Measurements from ENCODE around the gene MSL1. TPM values are rescaled to one million over a fixed set of nuclear protein-coding genes. Genes with fewer than 3 reads are reported as not detected.

Gene MSL1
- total RNA-seq, 1 experiment from 2014 or later, result 49.4 TPM

DNA sequence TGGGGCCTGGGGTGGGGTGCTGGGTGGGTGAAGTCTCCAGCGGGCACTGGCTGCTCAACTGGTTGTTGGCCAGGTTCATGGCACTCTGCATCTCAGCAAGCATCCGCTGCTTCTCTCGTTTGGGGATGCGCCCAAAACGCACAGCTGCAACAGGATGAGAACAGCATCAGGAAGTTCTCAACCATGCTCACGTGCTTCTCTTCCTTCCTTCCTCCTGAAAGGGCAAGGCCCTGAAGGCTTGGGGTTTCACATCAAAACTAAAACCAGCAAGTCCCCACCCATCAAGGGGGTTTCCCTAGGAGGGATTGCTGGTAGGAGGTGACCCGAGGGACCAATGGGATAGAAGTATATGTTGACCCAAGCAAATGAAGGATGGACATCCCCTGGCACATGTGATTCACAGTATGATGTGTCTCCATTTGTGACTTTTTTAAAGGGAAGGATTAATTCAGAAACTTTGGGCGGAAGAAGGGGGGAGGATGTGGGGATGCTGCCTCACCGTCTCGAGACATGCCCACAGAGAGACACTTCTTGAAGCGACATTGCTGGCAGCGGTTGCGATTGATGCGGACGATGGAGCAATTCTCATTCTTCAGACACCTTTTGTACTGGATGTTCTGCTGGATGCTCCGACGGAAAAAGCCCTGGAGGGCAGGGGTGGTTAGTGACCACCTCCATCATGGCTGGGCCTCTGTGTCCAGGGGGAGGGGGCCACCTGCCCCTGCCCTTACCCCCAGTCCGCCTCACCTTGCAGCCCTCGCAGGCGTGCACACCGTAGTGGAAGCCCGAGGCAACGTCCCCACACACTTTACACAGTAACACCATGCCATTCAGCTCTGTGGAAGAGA is 25.6 kb upstream of the MSL1 start:
- peaks cover 20% of the 10 kb centered on the region for H3K4me1 ChIP-seq (replicated peaks)
- no peak overlapping the region for H3K4me3 ChIP-seq
- peaks cover 60% of the 10 kb centered on the region for H3K36me3 ChIP-seq
- DNase-seq (ENCODE audit: low read depth in 1 of 2, low spot score in 2 of 2), result no peak
- no peaks in the 10 kb centered on the region for H3K27me3 ChIP-seq (replicated peaks)
- no peak overlapping the region for H3K27ac ChIP-seq
- no peaks in the 10 kb centered on the region for H3K9me3 ChIP-seq (replicated peaks)

DNA sequence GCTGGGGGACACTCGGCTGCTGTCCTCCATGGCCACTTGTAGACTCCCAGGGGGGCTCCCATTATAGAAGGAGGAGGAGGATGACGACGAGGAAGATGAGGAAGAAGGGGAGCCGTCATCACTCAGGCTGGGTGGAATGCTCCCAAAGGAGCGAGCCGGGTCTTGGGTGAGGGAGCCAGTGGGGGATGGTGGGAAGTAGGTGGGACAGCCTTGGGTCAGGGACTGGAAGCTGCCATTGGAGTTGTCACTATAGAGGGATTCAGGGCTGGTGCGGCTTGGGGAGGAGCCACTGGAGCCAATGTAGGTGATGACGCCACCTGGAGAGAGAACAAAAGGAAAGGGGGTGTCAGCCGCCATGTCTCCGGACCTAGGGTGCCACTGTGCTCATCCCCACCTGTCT is 24.7 kb upstream of the MSL1 start:
- H3K27me3 ChIP-seq (replicated peaks), result no peaks in the 10 kb centered on the region
- H3K36me3 ChIP-seq, result peaks cover 56% of the 10 kb centered on the region
- H3K4me1 ChIP-seq (replicated peaks), result peaks cover 29% of the 10 kb centered on the region
- no peak overlapping the region for H3K27ac ChIP-seq
- no peaks in the 10 kb centered on the region for H3K9me3 ChIP-seq (replicated peaks)
- no peak for DNase-seq (ENCODE audit: low read depth in 1 of 2, low spot score in 2 of 2)
- no peak overlapping the region for H3K4me3 ChIP-seq

DNA sequence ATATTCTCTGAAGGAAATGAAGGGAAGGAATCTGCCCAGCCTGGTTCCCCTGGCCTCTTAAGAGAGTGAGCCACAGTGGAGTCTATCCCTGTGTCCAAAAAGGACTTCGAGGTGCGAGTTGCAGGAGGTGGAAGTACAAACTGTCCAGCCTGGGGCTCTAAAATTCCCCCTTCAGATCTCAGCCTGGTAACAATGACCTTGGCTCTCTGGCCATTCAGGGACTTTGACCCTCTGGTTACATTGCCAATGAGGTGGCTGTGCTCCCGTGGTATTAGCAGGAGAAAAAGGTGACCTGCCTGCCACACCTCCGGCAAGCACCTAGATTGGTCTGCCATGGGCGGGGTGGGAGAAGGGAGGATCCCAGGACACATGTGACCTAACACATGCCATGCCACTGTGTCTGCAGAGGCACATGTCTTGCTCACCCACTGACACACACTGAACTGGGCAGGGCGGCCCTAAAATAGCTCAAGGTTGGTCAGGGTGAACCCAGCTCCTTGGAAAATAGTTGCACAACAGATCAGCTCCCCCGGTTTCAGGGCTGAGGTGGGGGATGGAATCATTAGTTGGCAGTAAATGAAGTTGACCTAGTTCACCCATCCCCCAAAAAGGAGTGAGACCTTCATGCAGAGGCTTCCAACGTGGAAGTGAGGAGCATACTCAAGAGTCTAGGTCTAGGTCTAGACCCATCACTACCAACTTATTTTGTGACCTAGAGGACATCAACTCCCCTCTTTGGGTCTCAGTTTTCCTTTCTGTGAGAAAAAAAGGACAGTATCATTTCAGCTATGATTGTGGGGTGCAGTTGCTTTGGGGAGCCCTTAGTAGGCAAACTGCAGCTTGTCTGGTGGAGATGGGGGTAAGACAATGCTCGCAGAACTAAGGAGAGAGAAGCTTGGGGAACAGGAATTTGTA is 23.6 kb upstream of the MSL1 start:
- peaks cover 54% of the 10 kb centered on the region for H3K36me3 ChIP-seq
- no peaks in the 10 kb centered on the region for H3K27me3 ChIP-seq (replicated peaks)
- peaks cover 29% of the 10 kb centered on the region for H3K4me1 ChIP-seq (replicated peaks)
- no peak for DNase-seq (ENCODE audit: low read depth in 1 of 2, low spot score in 2 of 2)
- H3K27ac ChIP-seq, result peak overlapping the region; percentile 80
- H3K9me3 ChIP-seq (replicated peaks), result no peaks in the 10 kb centered on the region
- H3K4me3 ChIP-seq, result peak overlapping the region; percentile 18

DNA sequence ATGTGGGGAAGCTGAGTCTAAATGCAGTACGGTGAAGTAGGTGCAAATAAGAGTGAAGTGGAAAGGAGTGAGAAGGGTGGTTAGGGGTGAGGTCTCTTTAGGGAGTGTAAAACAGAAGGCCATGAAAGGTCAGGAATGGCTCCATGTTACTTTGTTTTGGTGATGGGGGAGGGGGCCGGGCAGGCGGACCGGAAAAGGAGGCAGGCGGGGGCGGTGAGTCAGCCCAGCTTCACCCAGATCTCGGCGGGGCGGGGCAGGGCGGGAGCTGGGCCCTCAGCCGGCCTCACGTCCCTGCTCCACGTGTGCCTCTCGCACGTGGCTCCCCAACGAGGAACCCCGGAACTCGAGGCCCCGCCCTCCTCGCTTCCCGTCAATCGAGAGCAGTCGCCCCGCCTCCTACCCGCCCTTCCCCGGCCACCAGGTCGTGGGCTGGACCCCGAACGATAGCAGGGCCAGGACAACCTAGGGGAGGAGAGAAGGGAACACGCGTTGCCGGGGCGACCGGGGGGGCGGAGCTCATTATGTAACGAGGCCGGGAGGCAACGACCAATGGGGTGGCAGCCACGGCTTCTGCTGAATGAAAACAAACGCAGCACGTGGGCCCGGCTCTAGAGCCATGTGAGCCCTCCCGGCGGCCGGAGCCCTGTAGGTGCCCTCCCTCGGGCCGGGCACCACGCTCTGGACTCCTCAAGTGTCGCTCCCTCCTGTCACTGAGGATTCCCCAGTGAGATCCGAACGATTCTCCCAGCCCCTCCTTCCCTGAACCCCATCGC is 22.7 kb upstream of the MSL1 start:
- Histone ChIP-seq H3K27me3 (replicated peaks) (no peaks in the 10 kb centered on the region), H3K9me3 (replicated peaks) (no peaks in the 10 kb centered on the region), H3K36me3 (peaks cover 45% of the 10 kb centered on the region), H3K4me1 (replicated peaks) (peaks cover 29% of the 10 kb centered on the region), H3K27ac (peak overlapping the region; percentile 80), H3K4me3 (peak overlapping the region; percentile 50)
- peak; percentile 100 for DNase-seq (ENCODE audit: low read depth in 1 of 2, low spot score in 2 of 2)

DNA sequence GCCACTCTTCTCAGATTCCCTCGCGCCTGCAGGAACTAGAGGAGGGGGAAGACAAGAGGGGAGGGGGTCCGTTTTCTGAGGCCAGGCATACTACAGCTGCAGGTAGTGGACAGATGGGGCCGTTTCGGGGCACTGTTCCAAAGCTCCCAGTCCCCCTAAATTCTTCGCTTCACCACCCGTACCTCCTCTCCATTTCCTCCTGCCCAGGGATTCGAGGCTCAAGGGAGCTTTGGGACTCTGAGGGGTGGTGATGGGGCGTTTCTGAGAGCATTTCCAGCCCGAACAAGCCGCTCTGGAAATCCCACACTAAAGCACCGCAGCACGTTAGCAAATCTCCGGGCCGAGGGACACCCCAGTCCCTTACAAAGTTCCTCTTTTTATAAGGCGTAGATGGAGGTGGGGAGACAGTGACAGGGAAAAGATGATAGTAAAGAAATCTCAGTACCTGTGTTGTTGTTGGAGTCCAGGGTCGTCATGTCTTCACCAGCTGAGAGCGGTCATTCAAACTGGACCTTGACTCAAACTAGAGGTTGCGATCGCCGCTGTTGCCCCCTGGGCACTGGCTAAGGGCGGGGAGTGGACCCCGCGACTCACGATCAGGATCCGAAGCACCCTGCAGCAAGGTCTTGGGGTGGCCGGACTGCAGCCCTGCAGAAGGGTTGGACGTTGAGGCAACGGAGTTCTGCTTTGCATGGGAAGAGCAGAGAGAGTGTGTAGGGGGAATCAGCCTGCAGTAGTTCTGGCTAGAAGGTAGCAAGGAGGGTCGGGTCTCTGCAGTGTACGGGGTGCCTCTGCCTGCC is 22.0 kb upstream of the MSL1 start:
- peak overlapping the region; percentile 50 for H3K4me3 ChIP-seq
- no peaks in the 10 kb centered on the region for H3K9me3 ChIP-seq (replicated peaks)
- DNase-seq (ENCODE audit: low read depth in 1 of 2, low spot score in 2 of 2), result no peak
- peak overlapping the region; percentile 80 for H3K27ac ChIP-seq
- H3K4me1 ChIP-seq (replicated peaks), result peaks cover 29% of the 10 kb centered on the region
- H3K27me3 ChIP-seq (replicated peaks), result no peaks in the 10 kb centered on the region
- peaks cover 37% of the 10 kb centered on the region for H3K36me3 ChIP-seq

DNA sequence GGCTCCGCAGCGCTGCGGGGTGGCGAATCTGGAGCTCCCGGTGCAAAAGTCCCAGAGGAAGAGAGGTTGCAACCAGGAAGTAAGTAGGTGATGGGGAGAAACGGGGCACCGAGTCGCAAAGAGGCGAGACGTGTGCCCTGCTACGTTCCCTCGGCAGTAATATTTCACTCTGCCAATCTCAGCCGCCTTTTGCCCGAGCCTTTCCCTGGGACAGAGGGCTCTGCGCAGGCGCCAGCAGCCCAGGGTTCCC is 21.4 kb upstream of the MSL1 start, which contains the start of gene NR1D1:
TSS of gene NR1D1 (minus strand) at position 171 of the 250 bp plus-strand sequence. CDS start 495 bp downstream, outside the sequence.
- no peak for DNase-seq (ENCODE audit: low read depth in 1 of 2, low spot score in 2 of 2)
- H3K27me3 ChIP-seq (replicated peaks), result no peaks in the 10 kb centered on the region
- no peaks in the 10 kb centered on the region for H3K9me3 ChIP-seq (replicated peaks)
- H3K4me1 ChIP-seq (replicated peaks), result peaks cover 29% of the 10 kb centered on the region
- H3K4me3 ChIP-seq, result peak within 1 kb of the TSS; percentile 50
- H3K27ac ChIP-seq, result peak within 1 kb of the TSS; percentile 80
- H3K36me3 ChIP-seq, result peaks cover 32% of the 10 kb centered on the region

DNA sequence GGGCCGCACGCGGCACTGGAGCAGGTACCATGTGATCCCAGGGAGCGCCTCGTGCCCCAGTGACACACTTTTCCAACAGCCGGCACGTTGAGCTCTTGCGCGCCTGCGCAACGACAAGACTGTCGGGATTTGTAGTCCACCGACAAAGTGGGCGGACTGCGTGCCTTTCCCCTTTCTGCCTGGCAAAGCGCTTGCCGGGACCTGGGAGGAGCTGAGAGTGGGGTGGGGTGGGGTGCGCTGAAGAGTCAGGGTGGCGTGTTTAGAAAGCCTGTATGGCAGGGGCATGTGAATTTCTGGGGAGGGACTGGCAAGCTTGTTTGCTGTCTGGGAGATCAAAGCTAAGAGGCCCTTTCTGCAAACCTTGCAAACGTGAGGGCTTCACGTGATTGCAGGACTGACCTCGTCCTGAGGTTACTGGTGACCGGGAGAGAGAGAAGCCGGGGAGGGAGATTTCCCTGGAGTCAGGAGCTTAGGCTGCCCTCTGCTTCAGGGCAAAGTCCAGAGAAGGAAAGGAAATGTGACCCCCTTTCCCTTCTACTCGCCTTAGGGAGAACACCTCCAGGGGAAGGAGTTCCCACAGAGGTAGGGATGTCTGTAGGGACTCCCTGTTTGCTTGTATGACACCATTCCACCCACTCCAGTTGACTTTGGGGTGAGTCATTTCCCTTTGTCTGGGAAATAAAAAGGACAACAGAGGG is 21.0 kb upstream of the MSL1 start:
- peak overlapping the region; percentile 80 for H3K27ac ChIP-seq
- peaks cover 29% of the 10 kb centered on the region for H3K36me3 ChIP-seq
- peak overlapping the region; percentile 50 for H3K4me3 ChIP-seq
- H3K9me3 ChIP-seq (replicated peaks), result no peaks in the 10 kb centered on the region
- peak; percentile 95 to 98 for DNase-seq (ENCODE audit: low read depth in 1 of 2, low spot score in 2 of 2)
- H3K4me1 ChIP-seq (replicated peaks), result peaks cover 29% of the 10 kb centered on the region
- H3K27me3 ChIP-seq (replicated peaks), result no peaks in the 10 kb centered on the region

DNA sequence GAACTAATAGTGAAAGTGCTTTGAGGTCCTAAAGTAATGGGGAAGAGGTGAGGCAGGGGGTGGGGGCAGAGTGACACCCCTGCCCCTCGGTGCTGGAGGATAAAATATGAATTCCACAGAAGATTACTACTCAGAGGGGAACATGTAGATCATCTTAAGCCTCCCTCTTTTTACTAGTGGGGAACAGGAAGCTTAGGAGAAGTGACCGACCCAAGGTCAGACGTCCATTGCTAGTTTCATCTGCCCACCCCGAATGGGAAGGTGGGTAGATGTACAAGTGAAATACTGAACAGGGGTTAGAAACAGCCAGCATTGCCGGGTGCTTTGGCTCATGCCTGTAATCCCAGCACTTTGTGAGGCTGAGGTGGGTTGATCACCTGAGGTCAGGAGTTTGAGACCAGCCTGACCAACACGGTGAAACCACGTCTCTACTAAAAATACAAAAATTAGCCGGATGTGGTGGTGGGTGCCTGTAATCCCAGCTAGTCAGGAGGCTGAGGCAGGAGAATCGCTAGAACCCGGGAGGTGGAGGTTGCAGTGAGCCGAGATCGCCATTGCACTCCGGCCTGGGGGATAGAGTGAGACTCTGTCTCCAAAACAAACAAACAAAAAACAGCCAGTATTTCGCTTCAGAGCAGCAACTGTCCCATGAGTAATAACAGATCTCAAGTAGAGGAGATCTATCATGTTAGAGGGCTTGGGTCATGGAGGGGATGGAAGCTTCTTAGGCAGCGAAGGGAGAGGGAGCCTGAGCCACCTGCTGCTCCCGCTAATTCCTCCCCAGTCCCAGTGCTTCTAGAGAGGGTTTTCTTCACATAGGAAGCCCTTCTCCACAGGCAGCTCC is 20.2 kb upstream of the MSL1 start:
- Histone ChIP-seq H3K4me3 (peak overlapping the region; percentile 50), H3K36me3 (peaks cover 21% of the 10 kb centered on the region), H3K4me1 (replicated peaks) (peaks cover 29% of the 10 kb centered on the region), H3K27me3 (replicated peaks) (no peaks in the 10 kb centered on the region), H3K27ac (peak overlapping the region; percentile 80), H3K9me3 (replicated peaks) (no peaks in the 10 kb centered on the region)
- DNase-seq (ENCODE audit: low read depth in 1 of 2, low spot score in 2 of 2), result no peak

DNA sequence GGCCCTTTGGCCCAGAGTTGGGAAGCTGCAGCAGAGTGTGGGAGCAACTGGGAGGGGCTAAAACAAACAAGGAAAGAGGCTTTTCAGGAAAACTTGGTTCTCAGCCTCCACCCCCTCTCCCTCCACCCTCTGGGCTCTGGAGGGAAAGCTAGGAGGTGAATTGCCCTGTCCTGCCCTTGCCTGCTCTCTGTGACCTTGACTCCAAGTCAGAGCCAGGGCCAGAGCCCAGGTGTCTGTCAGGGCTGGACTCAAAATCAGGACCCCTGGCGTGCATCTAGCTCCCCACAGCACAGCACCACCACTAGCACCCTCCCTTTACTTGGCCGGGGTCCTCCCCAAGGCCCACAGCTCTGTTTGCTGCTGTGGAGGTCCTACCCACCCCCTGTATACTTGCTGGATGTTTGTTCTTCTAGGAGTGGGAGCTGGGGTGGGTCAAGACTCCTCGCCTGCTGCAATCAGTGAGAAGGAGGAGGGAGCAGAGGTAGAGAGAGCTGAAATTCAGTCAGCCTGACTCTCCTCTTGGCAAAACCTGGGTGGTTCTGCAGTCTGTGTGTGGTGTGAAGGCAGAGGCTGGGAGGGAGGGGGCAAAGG is 18.6 kb upstream of the MSL1 start:
- H3K4me3 ChIP-seq, result no peak overlapping the region
- peaks cover 6% of the 10 kb centered on the region for H3K36me3 ChIP-seq
- H3K9me3 ChIP-seq (replicated peaks), result no peaks in the 10 kb centered on the region
- H3K27ac ChIP-seq, result no peak overlapping the region
- no peak for DNase-seq (ENCODE audit: low read depth in 1 of 2, low spot score in 2 of 2)
- no peaks in the 10 kb centered on the region for H3K27me3 ChIP-seq (replicated peaks)
- H3K4me1 ChIP-seq (replicated peaks), result peaks cover 35% of the 10 kb centered on the region

DNA sequence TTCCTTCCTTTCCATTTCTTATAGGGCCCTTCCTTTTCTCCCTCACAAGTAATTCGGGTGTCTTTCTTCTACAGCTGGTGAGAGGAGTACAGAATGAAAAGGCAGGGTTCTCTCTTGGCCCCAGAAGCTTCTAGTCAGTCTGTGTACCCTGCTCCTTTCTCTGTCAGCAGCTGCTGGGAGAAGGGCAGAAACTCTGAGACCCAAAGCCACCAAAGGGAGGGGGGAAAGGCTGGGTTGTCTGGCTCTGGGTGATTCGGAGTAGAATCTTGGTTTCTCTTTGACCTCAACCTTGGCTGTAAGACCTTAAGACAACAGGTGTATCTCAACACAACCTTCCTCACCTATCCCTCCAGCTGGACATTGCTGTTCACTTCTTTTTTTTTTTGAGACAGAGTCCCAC is 18.1 kb upstream of the MSL1 start:
- Histone ChIP-seq H3K9me3 (replicated peaks) (no peaks in the 10 kb centered on the region), H3K27me3 (replicated peaks) (no peaks in the 10 kb centered on the region), H3K27ac (no peak overlapping the region), H3K4me1 (replicated peaks) (peaks cover 35% of the 10 kb centered on the region), H3K4me3 (no peak overlapping the region), H3K36me3 (peaks cover under 1% of the 10 kb centered on the region)
- no peak for DNase-seq (ENCODE audit: low read depth in 1 of 2, low spot score in 2 of 2)

DNA sequence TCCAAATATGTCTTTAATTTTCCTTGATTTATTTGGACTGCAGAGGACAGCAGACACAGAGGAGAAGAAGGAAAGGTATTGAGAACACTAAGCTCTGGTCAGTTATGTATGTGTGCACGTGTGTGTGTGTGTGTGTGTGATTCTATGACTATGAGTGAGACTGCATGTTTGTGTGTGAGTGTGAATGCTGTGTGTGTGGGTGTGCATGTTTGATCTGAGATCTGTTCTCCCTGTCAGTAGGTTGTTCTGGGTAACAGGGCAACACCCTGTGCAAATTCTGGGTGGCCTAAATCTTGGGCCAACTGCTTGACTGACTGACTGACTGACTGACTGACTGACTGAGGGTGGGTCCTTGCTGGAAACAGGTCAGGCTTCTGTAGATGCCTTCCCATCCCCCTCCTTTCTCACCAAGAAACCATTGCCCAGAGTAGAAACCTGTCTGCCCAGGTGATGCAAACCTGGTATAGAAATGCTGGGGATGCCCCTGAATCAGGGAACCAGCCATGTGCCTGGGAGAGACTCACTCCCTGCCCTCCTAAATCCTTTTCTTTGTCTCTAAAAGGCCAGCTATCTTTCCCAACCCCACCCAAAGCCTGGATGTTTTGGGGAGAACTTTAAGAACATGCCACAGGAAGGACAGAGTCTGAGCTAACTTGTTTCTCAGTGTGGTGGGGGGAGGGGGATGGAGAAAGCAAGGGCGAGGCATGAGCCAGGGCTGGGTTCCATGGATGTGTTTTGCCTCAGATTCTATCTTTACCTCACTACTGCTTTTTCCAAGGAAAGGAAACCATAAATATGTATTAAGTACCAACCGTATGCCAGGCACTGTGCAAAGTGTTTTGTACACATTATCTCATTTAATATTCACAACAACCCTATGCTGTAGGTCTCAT is 16.9 kb upstream of the MSL1 start:
- Histone ChIP-seq H3K36me3 (no peaks in the 10 kb centered on the region), H3K4me3 (no peak overlapping the region), H3K27me3 (replicated peaks) (no peaks in the 10 kb centered on the region), H3K27ac (no peak overlapping the region), H3K4me1 (replicated peaks) (peaks cover 33% of the 10 kb centered on the region), H3K9me3 (replicated peaks) (no peaks in the 10 kb centered on the region)
- DNase-seq (ENCODE audit: low read depth in 1 of 2, low spot score in 2 of 2), result no peak
